ENCODE data around the gene PEX14. TPM values are rescaled to one million over a fixed set of nuclear protein-coding genes. Genes with fewer than 3 reads are reported as not detected.
A peak's percentile ranks its signal among the peaks of the same experiment; 100 is the strongest.

Gene PEX14
- total RNA-seq, 2 donors from 2014 or later, result 16.0 TPM

GRCh38 chr1:10612436-10613160 is 137.8 kb downstream of the PEX14 start:
- Mint-ChIP-seq H3K27ac (no peak overlapping the region), H3K27me3 (no peaks in the 10 kb centered on the region), H3K4me1 (peaks cover 7% of the 10 kb centered on the region), H3K36me3 (ENCODE audit: low read depth) (no peaks in the 10 kb centered on the region), H3K4me3 (no peak overlapping the region)
- DNase-seq (no peak), ATAC-seq (no peak)
- H3K9me3 ChIP-seq (ENCODE audit: control insufficient read depth, low read length, poor library complexity, severe bottlenecking), result no peaks in the 10 kb centered on the region

GRCh38 chr1:10613340-10613739 is 138.6 kb downstream of the PEX14 start:
- ATAC-seq, result no peak
- DNase-seq, result no peak
- Mint-ChIP-seq H3K4me3 (no peak overlapping the region), H3K27me3 (no peaks in the 10 kb centered on the region), H3K4me1 (peaks cover 7% of the 10 kb centered on the region), H3K27ac (no peak overlapping the region), H3K36me3 (ENCODE audit: low read depth) (no peaks in the 10 kb centered on the region)
- H3K9me3 ChIP-seq (ENCODE audit: control insufficient read depth, low read length, poor library complexity, severe bottlenecking), result no peaks in the 10 kb centered on the region

GRCh38 chr1:10613861-10614260 is 139.1 kb downstream of the PEX14 start:
- H3K9me3 ChIP-seq (ENCODE audit: control insufficient read depth, low read length, poor library complexity, severe bottlenecking), result no peaks in the 10 kb centered on the region
- DNase-seq (no peak), ATAC-seq (no peak)
- Mint-ChIP-seq H3K36me3 (ENCODE audit: low read depth) (no peaks in the 10 kb centered on the region), H3K4me1 (peaks cover 7% of the 10 kb centered on the region), H3K4me3 (no peak overlapping the region), H3K27ac (peak overlapping the region; percentile 53), H3K27me3 (no peaks in the 10 kb centered on the region)

- Mint-ChIP-seq H3K27ac (peak overlapping the region; percentile 53), H3K36me3 (ENCODE audit: low read depth) (no peaks in the 10 kb centered on the region), H3K27me3 (no peaks in the 10 kb centered on the region), H3K4me3 (no peak overlapping the region), H3K4me1 (peaks cover 7% of the 10 kb centered on the region)
- H3K9me3 ChIP-seq (ENCODE audit: control insufficient read depth, low read length, poor library complexity, severe bottlenecking), result no peaks in the 10 kb centered on the region
- no peak for ATAC-seq
- DNase-seq, result no peak
These were observed 139.9 kb downstream of the PEX14 start for GRCh38 chr1:10614377-10615225.

- no peaks in the 10 kb centered on the region for H3K27me3 Mint-ChIP-seq
- no peak for ATAC-seq
- no peak for DNase-seq
- H3K9me3 ChIP-seq (ENCODE audit: control insufficient read depth, low read length, poor library complexity, severe bottlenecking), result no peaks in the 10 kb centered on the region
- no peaks in the 10 kb centered on the region for H3K36me3 Mint-ChIP-seq (ENCODE audit: low read depth)
- H3K27ac Mint-ChIP-seq, result peak overlapping the region; percentile 43
- H3K4me3 Mint-ChIP-seq, result no peak overlapping the region
- H3K4me1 Mint-ChIP-seq, result peaks cover 7% of the 10 kb centered on the region
These were observed 140.6 kb downstream of the PEX14 start for GRCh38 chr1:10615332-10615731.

GRCh38 chr1:10615932-10616671 is 141.4 kb downstream of the PEX14 start:
- Mint-ChIP-seq H3K27me3 (no peaks in the 10 kb centered on the region), H3K27ac (no peak overlapping the region)

GRCh38 chr1:10616696-10617095 is 141.9 kb downstream of the PEX14 start:
- DNase-seq (no peak), ATAC-seq (no peak)
- no peaks in the 10 kb centered on the region for H3K9me3 ChIP-seq (ENCODE audit: control insufficient read depth, low read length, poor library complexity, severe bottlenecking)
- Mint-ChIP-seq H3K36me3 (ENCODE audit: low read depth) (no peaks in the 10 kb centered on the region), H3K4me1 (peaks cover 7% of the 10 kb centered on the region), H3K4me3 (no peak overlapping the region), H3K27me3 (no peaks in the 10 kb centered on the region), H3K27ac (no peak overlapping the region)

More at GRCh38 chr1:10615932-10616671, 141.4 kb downstream of the PEX14 start:
- DNase-seq (no peak), ATAC-seq (no peak)
- H3K9me3 ChIP-seq (ENCODE audit: control insufficient read depth, low read length, poor library complexity, severe bottlenecking), result no peaks in the 10 kb centered on the region
- no peak overlapping the region for H3K4me3 Mint-ChIP-seq
- peaks cover 7% of the 10 kb centered on the region for H3K4me1 Mint-ChIP-seq
- H3K36me3 Mint-ChIP-seq (ENCODE audit: low read depth), result no peaks in the 10 kb centered on the region

- no peaks in the 10 kb centered on the region for H3K27me3 Mint-ChIP-seq
- H3K4me3 Mint-ChIP-seq, result no peak overlapping the region
- peaks cover 7% of the 10 kb centered on the region for H3K4me1 Mint-ChIP-seq
- no peaks in the 10 kb centered on the region for H3K36me3 Mint-ChIP-seq (ENCODE audit: low read depth)
- H3K9me3 ChIP-seq (ENCODE audit: control insufficient read depth, low read length, poor library complexity, severe bottlenecking), result no peaks in the 10 kb centered on the region
- DNase-seq (no peak), ATAC-seq (no peak)
- H3K27ac Mint-ChIP-seq, result no peak overlapping the region
These were observed 142.6 kb downstream of the PEX14 start for GRCh38 chr1:10617318-10617717.

- H3K27ac Mint-ChIP-seq, result no peak overlapping the region
- no peak for DNase-seq
- peaks cover 7% of the 10 kb centered on the region for H3K4me1 Mint-ChIP-seq
- ATAC-seq, result no peak
- no peaks in the 10 kb centered on the region for H3K36me3 Mint-ChIP-seq (ENCODE audit: low read depth)
- no peak overlapping the region for H3K4me3 Mint-ChIP-seq
- H3K9me3 ChIP-seq (ENCODE audit: control insufficient read depth, low read length, poor library complexity, severe bottlenecking), result no peaks in the 10 kb centered on the region
- H3K27me3 Mint-ChIP-seq, result no peaks in the 10 kb centered on the region
These were observed 143.5 kb downstream of the PEX14 start for GRCh38 chr1:10617931-10618885.

GRCh38 chr1:10620776-10621175 is 146.0 kb downstream of the PEX14 start:
- no peaks in the 10 kb centered on the region for H3K27me3 Mint-ChIP-seq

GRCh38 chr1:10621906-10622305 is 147.2 kb downstream of the PEX14 start:
- H3K4me1 Mint-ChIP-seq, result peaks cover 3% of the 10 kb centered on the region
- ATAC-seq (no peak), DNase-seq (no peak)
- H3K36me3 Mint-ChIP-seq (ENCODE audit: low read depth), result no peaks in the 10 kb centered on the region
- H3K9me3 ChIP-seq (ENCODE audit: control insufficient read depth, low read length, poor library complexity, severe bottlenecking), result no peaks in the 10 kb centered on the region
- no peak overlapping the region for H3K4me3 Mint-ChIP-seq
- no peak overlapping the region for H3K27ac Mint-ChIP-seq
- no peaks in the 10 kb centered on the region for H3K27me3 Mint-ChIP-seq

More at GRCh38 chr1:10620776-10621175, 146.0 kb downstream of the PEX14 start:
- Mint-ChIP-seq H3K4me1 (peaks cover 3% of the 10 kb centered on the region), H3K36me3 (ENCODE audit: low read depth) (no peaks in the 10 kb centered on the region), H3K27ac (no peak overlapping the region), H3K4me3 (no peak overlapping the region)
- no peaks in the 10 kb centered on the region for H3K9me3 ChIP-seq (ENCODE audit: control insufficient read depth, low read length, poor library complexity, severe bottlenecking)
- ATAC-seq (no peak), DNase-seq (peak in 1 of 3 donors; percentile 2)

- no peak for ATAC-seq
- Mint-ChIP-seq H3K4me3 (no peak overlapping the region), H3K36me3 (ENCODE audit: low read depth) (no peaks in the 10 kb centered on the region)
These were observed 148.3 kb downstream of the PEX14 start for GRCh38 chr1:10622910-10623685.

More at GRCh38 chr1:10622910-10623685, 148.3 kb downstream of the PEX14 start:
- DNase-seq, result no peak
- H3K9me3 ChIP-seq (ENCODE audit: control insufficient read depth, low read length, poor library complexity, severe bottlenecking), result no peaks in the 10 kb centered on the region
- H3K4me1 Mint-ChIP-seq, result no peaks in the 10 kb centered on the region
- H3K27me3 Mint-ChIP-seq, result no peaks in the 10 kb centered on the region
- no peak overlapping the region for H3K27ac Mint-ChIP-seq

Measured in T-helper 17 cell (primary cell).